ENCODE data around the gene EPAS1.

Gene EPAS1

GRCh38 chr2:46325182-46325928 is 28.1 kb downstream of the EPAS1 start:
- no peak for DNase-seq

- no peak for DNase-seq
Measured at GRCh38 chr2:46326231-46326980, 29.2 kb downstream of the EPAS1 start.

GRCh38 chr2:46327627-46328026 is 30.4 kb downstream of the EPAS1 start:
- no peak for DNase-seq

- no peak for DNase-seq
Measured at GRCh38 chr2:46328291-46328690, 31.1 kb downstream of the EPAS1 start.

- DNase-seq: no peak
Measured at GRCh38 chr2:46328829-46329228, 31.6 kb downstream of the EPAS1 start.

- DNase-seq: no peak
Measured at GRCh38 chr2:46329340-46329739, 32.1 kb downstream of the EPAS1 start.

GRCh38 chr2:46329803-46330775 is 32.9 kb downstream of the EPAS1 start:
- DNase-seq: peak; percentile 95

- DNase-seq: peak; percentile 50
Measured at GRCh38 chr2:46331109-46331766, 34.0 kb downstream of the EPAS1 start.

- no peak for DNase-seq
Measured at GRCh38 chr2:46332686-46333281, 35.6 kb downstream of the EPAS1 start.

GRCh38 chr2:46333912-46334311 is 36.7 kb downstream of the EPAS1 start:
- DNase-seq: peak; percentile 58

GRCh38 chr2:46334389-46335271 is 37.4 kb downstream of the EPAS1 start:
- peak; percentile 97 for DNase-seq

- peak; percentile 92 for DNase-seq
Measured at GRCh38 chr2:46335391-46336282, 38.4 kb downstream of the EPAS1 start.

GRCh38 chr2:46336283-46336959 is 39.2 kb downstream of the EPAS1 start:
- peak; percentile 54 for DNase-seq

GRCh38 chr2:46337208-46337994 is 40.2 kb downstream of the EPAS1 start:
- DNase-seq: no peak

- no peak for DNase-seq
Measured at GRCh38 chr2:46338674-46339073, 41.5 kb downstream of the EPAS1 start.

GRCh38 chr2:46339200-46339599 is 42.0 kb downstream of the EPAS1 start:
- no peak for DNase-seq

GRCh38 chr2:46339676-46340459 is 42.7 kb downstream of the EPAS1 start:
- DNase-seq: no peak

All from fibroblast of skin of scalp (primary cell).